Measurements from ENCODE around the gene CD52.
"Not testable (repeated sequence)": the region's sequence is repeated elsewhere in the genome, so short reads cannot be mapped to it uniquely, and the experiment has no call there.

CD52 gene

DNA sequence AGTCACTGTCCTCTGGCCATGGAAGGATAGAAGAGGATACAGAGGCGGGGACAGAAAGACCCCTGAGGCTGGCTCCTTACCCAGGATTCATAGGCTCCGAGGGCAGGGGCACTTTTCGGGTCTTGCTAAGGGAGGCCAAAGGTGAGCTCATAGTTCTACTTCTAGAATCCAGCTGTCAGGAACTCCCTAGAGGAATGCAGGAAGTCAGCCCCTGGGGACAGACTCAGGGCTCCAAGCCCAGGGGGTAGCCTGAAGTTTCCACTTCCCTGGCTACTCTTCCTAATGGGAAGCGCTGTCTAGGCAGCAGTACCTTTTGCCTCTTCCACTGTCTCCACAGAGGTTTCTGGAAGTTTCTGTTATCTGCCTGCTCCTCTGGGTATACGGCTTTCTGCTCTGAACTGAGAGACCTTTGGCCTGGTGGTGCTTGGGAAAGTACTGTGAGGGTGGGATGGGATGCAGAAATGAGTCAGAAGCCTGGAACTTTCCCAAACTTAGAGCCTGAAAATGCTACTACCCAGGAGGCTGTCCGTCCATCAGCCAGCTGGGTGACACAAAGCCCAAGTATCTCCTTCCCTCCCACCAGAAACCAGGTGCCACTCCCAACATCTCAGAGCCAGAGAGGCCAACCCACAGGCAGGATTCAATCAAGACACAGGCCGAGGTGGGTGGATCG is 14.9 kb upstream of the CD52 start:
- no peak for DNase-seq (ENCODE audit: low spot score)

- DNase-seq (ENCODE audit: low spot score), result no peak
Measured at GRCh38 chr1:26305667-26306289, 12.0 kb upstream of the CD52 start.

DNA sequence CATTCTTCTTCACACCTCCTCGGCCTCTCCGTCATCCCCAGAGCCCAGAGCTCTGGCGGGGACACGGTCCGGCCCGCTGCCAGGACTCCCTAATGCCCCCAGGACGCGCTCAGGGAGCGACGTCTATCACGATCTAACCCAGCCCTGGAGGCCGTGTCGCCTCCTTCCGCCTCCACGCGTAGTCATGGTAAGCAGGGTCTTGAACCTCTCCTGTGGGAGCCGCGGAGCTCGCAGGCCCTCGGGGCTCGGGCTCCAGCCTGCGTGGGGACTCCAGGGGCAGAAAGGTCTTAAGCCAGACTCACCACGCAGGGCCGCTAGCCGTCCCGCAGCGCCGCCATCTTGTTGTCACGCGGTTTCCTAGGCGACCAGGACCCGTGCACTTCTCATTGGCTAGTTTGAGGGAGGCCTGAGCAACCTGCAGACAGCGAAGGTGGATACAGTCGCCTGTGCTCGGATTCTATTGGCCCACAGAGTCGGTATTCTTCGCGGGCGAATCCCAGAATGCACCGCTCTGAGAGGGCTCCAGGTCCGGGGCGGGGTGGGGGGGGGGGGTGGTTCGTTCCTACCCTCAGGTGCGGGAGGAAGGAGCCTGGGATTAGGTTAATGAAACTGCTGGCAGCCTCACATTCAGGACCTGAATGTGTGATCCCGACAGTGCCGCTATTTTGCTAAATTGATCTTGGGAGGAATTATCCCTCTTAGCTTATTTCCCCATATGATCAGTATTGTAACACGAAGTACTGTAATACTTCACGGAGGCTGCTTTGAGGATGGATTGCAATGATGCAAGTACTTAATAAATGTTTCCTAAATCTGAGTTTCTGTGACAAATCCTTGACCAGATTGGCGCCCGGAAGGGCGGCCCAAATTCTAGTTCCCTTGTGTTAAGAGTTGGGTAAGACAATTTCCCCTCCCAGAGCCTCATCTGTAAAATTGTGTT is 11.2 kb upstream of the CD52 start, which contains the start of gene UBXN11:
UBXN11 (minus strand) TSS at position 347 of the 940 bp plus-strand sequence. CDS start 3,753 bp downstream, outside the sequence.
- peak; percentile 98 for DNase-seq (ENCODE audit: low spot score)

DNA sequence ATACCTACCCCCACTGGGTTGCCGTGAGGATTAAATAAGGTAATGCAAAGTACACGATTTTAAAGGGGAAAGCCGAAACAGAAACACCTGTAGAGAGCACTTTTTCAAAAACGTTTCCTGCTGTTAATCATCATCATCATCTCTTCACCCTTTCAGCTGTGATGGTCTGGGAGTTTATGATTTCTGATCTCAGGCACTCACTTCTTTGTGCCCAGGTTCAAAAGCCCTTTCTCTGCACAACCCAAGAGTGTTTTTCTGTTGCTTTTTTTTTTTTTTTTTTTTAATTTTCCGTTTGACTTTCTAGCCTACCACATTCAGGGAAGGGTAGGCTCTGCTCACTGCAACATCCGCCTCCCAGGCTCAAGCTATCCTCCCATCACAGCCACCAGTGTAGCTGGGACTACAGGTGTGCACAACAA is 10.4 kb upstream of the CD52 start:
- DNase-seq (ENCODE audit: low spot score), result no peak

DNA sequence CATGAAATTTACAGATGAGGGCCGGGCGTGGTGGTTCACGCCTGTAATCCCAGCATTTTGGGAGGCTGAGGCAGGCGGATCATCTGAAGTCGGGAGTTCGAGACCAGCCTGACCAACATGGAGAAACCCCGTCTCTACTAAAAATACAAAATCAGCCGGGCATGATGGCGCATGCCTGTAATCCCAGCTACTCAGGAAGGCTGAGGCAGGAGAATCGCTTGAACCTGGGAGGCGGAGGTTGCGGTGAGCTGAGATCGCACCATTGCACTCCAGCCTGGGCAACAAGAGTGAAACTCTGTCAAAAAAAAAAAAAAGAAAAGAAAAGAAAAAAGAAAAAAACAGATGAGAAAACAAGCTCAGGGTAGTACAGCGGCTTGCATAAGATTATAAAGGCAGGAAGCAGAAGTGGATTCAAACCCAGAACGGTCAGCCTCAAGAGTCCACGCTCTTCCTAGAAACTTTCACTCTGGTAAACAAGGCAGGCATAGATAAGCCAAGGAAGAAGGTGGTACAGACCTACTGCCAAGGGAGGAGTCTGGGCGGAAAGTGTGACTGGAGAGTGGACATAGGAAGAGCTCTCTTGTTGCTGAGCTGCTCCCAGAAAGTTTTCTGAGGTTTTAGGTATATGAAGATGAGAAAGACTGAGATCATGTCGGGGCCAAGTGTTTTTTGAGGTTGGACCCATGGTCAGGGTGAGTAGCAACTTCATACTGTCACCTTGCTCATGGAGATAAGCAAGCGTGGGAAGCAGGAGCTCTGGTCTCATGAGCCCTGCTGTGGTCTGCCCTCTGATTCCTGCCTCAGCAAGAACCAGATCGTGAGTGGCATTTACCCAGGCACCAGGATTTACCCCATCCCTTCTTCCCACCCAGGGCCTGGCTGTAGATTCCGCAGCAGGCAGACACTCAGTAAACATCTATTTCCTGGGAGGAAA is 9.5 kb upstream of the CD52 start:
- not testable (repeated sequence) for DNase-seq (ENCODE audit: low spot score)

- no peak for DNase-seq (ENCODE audit: low spot score)
Measured at GRCh38 chr1:26314501-26314900, 3.3 kb upstream of the CD52 start.

- no peak for DNase-seq (ENCODE audit: low spot score)
Measured at GRCh38 chr1:26315874-26316850, 1.6 kb upstream of the CD52 start.

DNA sequence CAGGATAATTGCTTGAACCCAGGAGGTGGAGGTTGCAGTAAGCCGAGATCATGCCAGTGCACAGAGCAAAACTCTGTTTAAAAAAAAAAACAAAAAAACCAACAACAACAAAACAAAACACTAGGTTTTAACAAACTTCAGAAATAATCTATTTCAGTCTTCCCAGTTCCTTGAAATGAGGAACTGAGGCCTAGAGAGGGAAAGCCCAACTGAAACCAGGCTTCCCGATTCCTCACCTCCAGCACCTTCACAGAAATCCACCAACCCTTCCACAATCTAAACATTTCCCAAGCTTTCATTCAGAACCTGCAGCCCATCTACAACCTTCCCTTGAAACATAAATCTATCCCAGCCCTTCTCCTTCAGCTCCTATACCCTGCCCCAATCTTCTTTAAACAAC is 612 bp upstream of the CD52 start:
- no peak for DNase-seq (ENCODE audit: low spot score)

DNA sequence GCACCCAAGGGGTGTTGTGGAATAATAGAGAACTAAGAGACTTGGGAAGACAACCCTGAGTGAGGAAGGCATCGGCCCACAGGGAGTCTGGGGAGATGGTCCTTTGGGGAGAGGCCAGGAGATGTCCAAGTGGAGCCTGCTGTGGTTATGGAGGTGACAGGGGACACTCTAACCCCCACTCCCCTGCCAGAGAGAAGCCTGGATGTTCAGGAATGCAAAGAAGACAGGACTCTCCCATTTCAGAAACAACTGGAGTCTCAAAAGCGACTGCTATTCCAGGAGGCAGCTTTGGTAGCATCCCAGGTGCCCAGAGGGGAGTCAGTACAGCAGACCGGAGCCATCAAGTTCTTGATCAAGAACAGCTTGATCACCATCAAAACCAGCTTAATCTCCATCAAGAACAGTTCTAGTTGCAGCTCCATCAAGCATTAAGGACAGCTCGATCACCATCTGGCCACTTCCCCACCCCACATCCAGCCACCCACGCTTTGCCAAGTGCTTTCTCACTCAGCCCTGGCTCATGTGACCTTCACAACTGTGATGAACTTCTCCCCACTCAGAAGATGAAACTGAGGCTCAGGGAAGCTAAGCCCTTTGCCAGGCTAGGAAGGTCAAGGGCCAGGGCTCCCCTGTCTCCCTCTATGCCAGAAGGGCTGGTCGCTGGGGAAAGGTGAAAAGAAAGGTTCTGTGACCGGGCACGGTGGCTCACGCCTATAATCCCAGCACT is 743 bp downstream of the CD52 start:
- no peak for DNase-seq (ENCODE audit: low spot score)

DNA sequence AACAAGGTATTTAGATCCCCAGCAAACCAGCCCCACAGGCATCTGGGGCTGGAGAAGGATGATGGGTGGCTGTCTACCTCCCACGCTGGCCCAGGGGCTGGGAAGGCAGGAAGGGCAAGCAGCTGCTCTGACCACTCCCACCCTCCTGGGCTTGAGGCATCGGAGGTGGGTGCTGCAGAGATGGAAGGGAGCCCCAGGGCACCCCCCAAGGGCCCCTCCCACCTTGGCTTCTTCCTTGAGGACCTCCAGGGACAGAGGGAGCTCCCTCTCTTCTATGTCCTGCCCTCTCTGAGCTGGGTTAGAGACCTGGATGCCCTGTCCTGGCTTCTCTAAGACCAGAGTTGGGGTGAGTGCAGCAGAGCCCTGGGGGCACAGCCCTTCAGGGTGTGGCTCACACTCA is 3.1 kb downstream of the CD52 start:
- no peak for DNase-seq (ENCODE audit: low spot score)

DNA sequence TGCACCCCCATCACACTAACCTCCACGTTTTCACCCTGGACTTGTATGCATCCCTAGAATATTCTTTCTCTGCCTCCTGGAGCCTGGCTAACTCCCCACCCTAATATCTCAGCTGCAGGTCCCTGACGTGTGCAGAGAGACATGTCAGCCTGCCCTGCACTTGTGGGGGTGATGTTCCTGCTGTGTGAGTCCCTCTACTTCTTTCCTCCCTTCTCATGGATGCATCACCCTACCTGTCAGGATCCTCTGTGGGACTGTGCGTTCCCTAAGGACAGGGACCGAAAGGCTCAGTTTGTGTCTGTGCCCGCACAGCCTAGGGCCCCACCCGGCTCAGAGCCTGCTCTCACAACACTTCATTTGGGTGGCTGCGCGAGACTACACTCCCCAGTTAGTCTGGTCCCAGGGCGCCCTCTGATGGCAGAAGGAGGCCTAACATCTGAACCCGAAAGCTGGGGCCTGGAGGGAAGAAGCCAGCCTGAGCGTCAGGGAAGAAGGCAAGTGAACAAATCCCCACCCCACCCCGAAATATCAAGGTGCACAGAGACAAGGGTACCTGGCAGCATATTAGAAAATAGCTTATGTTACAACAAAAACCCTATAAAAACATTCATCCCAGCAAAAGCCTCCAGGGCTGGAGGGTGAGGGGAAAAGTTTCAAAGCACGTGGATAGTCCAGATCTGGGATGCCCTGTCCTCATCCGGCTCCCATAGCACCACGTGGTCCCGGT is 3.7 kb downstream of the CD52 start:
- peak; percentile 93 for DNase-seq (ENCODE audit: low spot score)

- no peak for DNase-seq (ENCODE audit: low spot score)
Measured at GRCh38 chr1:26322042-26322331, 4.2 kb downstream of the CD52 start.

DNA sequence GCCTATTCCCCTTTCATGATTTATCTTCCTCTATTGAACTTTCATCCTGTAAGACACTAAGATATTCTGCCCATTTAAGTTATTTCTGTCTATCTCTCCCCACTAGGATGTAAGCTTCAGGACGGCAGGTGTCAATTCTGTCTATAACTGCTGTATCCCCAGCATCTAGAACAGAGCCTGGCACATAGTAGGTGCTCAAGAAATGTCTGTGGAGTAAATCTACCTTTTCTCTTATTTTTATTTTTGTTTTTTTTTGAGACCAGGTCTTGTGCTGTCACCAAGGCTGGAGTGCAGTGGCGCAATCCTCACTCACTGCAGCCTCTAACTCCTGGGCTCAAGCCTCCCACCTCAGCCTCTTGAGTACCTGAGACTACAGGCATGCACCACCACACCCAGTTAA is 5.6 kb downstream of the CD52 start:
- no peak for DNase-seq (ENCODE audit: low spot score)

GRCh38 chr1:26324550-26324949 is 6.8 kb downstream of the CD52 start:
- no peak for DNase-seq (ENCODE audit: low spot score)

DNA sequence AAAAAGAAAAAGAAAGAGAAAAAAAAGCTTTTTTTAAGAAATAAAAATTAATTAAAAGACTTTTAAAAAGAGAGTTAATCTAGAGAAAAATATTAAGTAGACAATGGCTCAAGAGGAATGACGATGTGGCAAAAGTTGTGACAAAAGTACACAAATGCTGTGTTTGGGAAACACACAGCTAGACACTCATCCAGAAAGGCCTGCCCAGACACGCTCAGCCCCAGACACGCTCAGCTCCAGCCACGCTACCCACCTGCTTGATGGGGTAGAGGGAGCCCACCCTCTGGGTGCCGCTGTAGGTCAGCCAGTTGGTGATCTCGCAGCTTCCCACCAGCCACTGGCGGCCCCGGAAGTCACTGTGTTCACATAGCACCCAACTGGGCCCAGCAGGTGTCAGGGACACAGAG is 10.2 kb downstream of the CD52 start:
- DNase-seq (ENCODE audit: low spot score), result no peak

DNA sequence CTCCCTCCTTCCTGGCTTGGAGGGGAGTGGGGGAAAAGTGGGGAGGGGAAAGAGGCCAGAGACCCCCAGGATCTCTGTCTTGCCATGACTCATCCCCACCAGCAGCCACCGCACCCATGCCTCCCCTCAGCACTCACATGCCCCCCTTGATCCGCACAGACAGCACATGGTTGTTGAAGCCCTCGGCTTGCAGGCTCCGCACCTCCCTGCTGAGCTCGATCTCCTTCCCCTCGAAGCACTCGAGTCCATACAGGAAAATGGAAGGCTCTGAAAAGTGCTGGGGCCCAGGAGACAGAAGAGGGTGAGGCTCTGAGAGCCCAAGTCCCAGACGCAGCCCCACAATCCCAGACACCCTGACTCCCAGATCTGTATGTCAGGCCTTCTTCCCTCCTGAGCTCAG is 10.8 kb downstream of the CD52 start:
- no peak for DNase-seq (ENCODE audit: low spot score)

- not testable (repeated sequence) for DNase-seq (ENCODE audit: low spot score)
Measured at GRCh38 chr1:26329380-26329779, 11.6 kb downstream of the CD52 start.

DNA sequence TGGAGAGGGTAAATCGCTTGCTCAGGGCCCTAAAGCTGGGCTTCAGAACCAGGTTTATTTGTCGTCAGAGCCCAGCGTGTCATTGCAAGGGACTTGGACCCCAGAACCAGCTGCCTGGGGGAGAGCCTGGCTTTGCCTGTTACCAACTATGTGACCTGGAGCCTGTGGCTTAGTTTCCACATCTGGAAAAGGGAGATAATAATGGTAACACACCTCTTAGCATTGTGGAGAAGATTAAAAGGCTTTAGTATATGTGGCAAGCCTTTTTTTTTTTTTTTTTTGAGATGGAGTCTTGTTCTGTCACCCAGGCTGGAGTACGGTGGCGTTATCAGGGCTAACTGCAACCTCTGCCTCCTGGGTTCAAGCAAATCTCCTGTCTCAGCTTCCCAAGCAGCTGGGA is 12.5 kb downstream of the CD52 start:
- no peak for DNase-seq (ENCODE audit: low spot score)

GRCh38 chr1:26333312-26333711 is 15.6 kb downstream of the CD52 start:
- DNase-seq (ENCODE audit: low spot score), result not testable (repeated sequence)
